ENCODE results near the gene MC1R.

- TF ChIP-seq, protein P1, sequence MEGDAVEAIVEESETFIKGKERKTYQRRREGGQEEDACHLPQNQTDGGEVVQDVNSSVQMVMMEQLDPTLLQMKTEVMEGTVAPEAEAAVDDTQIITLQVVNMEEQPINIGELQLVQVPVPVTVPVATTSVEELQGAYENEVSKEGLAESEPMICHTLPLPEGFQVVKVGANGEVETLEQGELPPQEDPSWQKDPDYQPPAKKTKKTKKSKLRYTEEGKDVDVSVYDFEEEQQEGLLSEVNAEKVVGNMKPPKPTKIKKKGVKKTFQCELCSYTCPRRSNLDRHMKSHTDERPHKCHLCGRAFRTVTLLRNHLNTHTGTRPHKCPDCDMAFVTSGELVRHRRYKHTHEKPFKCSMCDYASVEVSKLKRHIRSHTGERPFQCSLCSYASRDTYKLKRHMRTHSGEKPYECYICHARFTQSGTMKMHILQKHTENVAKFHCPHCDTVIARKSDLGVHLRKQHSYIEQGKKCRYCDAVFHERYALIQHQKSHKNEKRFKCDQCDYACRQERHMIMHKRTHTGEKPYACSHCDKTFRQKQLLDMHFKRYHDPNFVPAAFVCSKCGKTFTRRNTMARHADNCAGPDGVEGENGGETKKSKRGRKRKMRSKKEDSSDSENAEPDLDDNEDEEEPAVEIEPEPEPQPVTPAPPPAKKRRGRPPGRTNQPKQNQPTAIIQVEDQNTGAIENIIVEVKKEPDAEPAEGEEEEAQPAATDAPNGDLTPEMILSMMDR (IDR thresholded peaks at IDR 0.05; ENCODE audit: insufficient read depth, low read depth, low read length): no peak
- no peak for TF ChIP-seq EZH2 (IDR thresholded peaks at IDR 0.05; ENCODE audit: insufficient read depth, low read length)
Observed at GRCh38 chr16:89881368-89881730, 37.3 kb upstream of the MC1R start.
